OCI-LY7 (cell line): ENCODE data around the gene C19orf73. TPM values are rescaled to one million over a fixed set of nuclear protein-coding genes. Genes with fewer than 3 reads are reported as not detected.
A peak's percentile ranks its signal among the peaks of the same experiment; 100 is the strongest.

Experiments
- Bru-seq: library from RNA; stranded (reverse); fragments of 400-500 nt; gene quantifications from one replicate; lab custom pipeline; 2021; lab: Mats Ljungman, UMichigan
- BruChase-seq, 2 experiments: library from RNA; stranded (reverse); fragments of 400-500 nt; gene quantifications; one replicate each; lab custom pipeline; 2021; lab: Mats Ljungman, UMichigan
- BruUV-seq: library from RNA; stranded (reverse); fragments of 400-500 nt; replicated peaks from 2 replicates; lab custom pipeline; 2021; lab: Mats Ljungman, UMichigan
- CTCF ChIA-PET: fragments of 300-600 bp; sonication (Branson Sonifier 250); formaldehyde crosslinking; loops from one replicate; lab custom pipeline; 2022; ENCODE audit warnings: antibody characterized with exemption; ENCODE audit not compliant: unreplicated experiment; lab: Charles Lee
- POLR2A ChIA-PET: fragments of 300-600 bp; sonication (Branson Sonifier 250); formaldehyde crosslinking; loops from one replicate; lab custom pipeline; 2022; ENCODE audit warnings: antibody characterized with exemption; lab: Charles Lee
- DNase-seq: peaks from one replicate; pipeline ENCODE4 v3.0.0-alpha.2; 2015; ENCODE audit warnings: low spot score
- H2AFZ ChIP-seq: fragments of 200-600 bp; sonication (generic), shearing (Covaris generic); 2 replicates; pipeline ENCODE4 v1.6.1; 2014; ENCODE audit warnings: mild to moderate bottlenecking, antibody characterized with exemption, low read length, moderate library complexity
- H3K27ac ChIP-seq: fragments of 200-600 bp; sonication (generic); 2 replicates; pipeline ENCODE4 v1.5.1; 2014; ENCODE audit warnings: mixed run types, low read depth, mild to moderate bottlenecking, moderate library complexity, low read length, inconsistent platforms; ENCODE audit not compliant: poor library complexity, severe bottlenecking
- H3K36me3 ChIP-seq: fragments of 200-600 bp; sonication (generic); 2 replicates; pipeline ENCODE4 v1.6.1; 2014; ENCODE audit warnings: mild to moderate bottlenecking, antibody characterized with exemption, low read length, moderate library complexity, mixed read lengths; ENCODE audit not compliant: insufficient read depth
- H3K4me1 ChIP-seq: fragments of 200-600 bp; sonication (generic); 2 replicates; pipeline ENCODE4 v1.5.1; 2014; ENCODE audit warnings: mild to moderate bottlenecking, low read length; ENCODE audit not compliant: insufficient read depth, poor library complexity, severe bottlenecking
- H3K4me2 ChIP-seq: fragments of 200-600 bp; sonication (generic); 2 replicates; pipeline ENCODE4 v1.6.1; 2014; ENCODE audit warnings: mild to moderate bottlenecking, low read length
- H3K4me3 ChIP-seq: fragments of 200-600 bp; sonication (generic); 2 replicates; pipeline ENCODE4 v1.5.1; 2014; ENCODE audit warnings: mild to moderate bottlenecking, low read depth, low read length; ENCODE audit not compliant: poor library complexity, severe bottlenecking
- H3K79me2 ChIP-seq: fragments of 200-600 bp; sonication (generic); 2 replicates; pipeline ENCODE4 v1.6.1; 2016; ENCODE audit warnings: low read depth, mild to moderate bottlenecking, low read length, moderate library complexity, mixed read lengths; ENCODE audit not compliant: insufficient read depth
- H3K9me2 ChIP-seq: fragments of 200-600 bp; sonication (generic); 2 replicates; pipeline ENCODE4 v1.6.1; 2016; ENCODE audit warnings: mild to moderate bottlenecking, low read length, mixed read lengths; ENCODE audit not compliant: insufficient read depth
- H3K9me3 ChIP-seq: fragments of 200-600 bp; sonication (generic); 2 replicates; pipeline ENCODE4 v1.6.1; 2014; ENCODE audit warnings: mild to moderate bottlenecking, mixed run types, low read length, mixed read lengths
- H4K20me1 ChIP-seq: fragments of 200-600 bp; sonication (generic); 2 replicates; pipeline ENCODE4 v1.6.1; 2014; ENCODE audit warnings: mild to moderate bottlenecking, antibody characterized with exemption, low read length, moderate library complexity, mixed read lengths; ENCODE audit not compliant: insufficient read depth
- EZH2phosphoT487 ChIP-seq: fragments of 200-600 bp; sonication (generic); IDR thresholded peaks from 2 replicates; pipeline ENCODE4 v1.6.1; 2018; ENCODE audit warnings: low read depth, borderline replicate concordance, mild to moderate bottlenecking, mixed run types, antibody characterized with exemption, low read length, moderate library complexity, mixed read lengths
- intact Hi-C: fragments of 100-400 bp; cut with micrococcal nuclease; formaldehyde crosslinking; loops from one replicate; pipeline ENCODE4 v1.10.0; 2022; ENCODE audit not compliant: unreplicated experiment
- long read RNA-seq: library from polyadenylated mRNA; stranded (forward); transcript quantifications from one replicate; pipeline ENCODE4 v2.0.0, GENCODE V29; 2022
- total RNA-seq, 2 experiments: library from RNA; depleted of rRNA in 1 of 2; stranded (reverse); fragments of >200 nt in 1 of 2; shearing (Covaris generic) in 1 of 2; gene quantifications; 2 replicates each; pipeline ENCODE4 v1.2.3, GENCODE V29; 2014 to 2022
- TF ChIP-seq, protein P1 (sequence below): fragments of 200-600 bp; sonication (generic); conservative IDR thresholded peaks from 2 replicates; pipeline ENCODE4 v1.5.1; 2014; ENCODE audit warnings: mild to moderate bottlenecking, antibody characterized with exemption, low read length, moderate library complexity, mixed read lengths

Gene C19orf73
- total RNA-seq (2014; rRNA removed; shearing (Covaris generic)) = 5.9 and 8.3 TPM in 2 replicates
- 2.5 and 4.4 TPM in 2 replicates for total RNA-seq (2022)
- percentile 42 among the genes with signal in this experiment for Bru-seq, nascent RNA
- BruChase-seq, experiment 1, labeled RNA remaining after a 6-hour chase = percentile 39 among the genes with signal in this experiment
- BruChase-seq, experiment 2, labeled RNA remaining after a 2-hour chase = percentile 37 among the genes with signal in this experiment
- long read RNA-seq, partial matches to known transcripts = 0 of 3 reads
- long read RNA-seq, other reads (novel, unspliced or antisense) = 0 of 3 reads

GRCh38 chr19:49118565-49119410, at the start of gene C19orf73:
Gene C19orf73 (minus strand): TSS chr19:49119143. CDS start chr19:49119022, 121 bp downstream.
- ChIA-PET CTCF (interaction anchor here (0.5 kb wide), 1 partner anchor 9 kb away, joined by 4 read pairs; no protein-coding TSS in a partner anchor), POLR2A (no interaction called here)
- DNase-seq = peak; percentile 95
- Histone ChIP-seq H3K79me2 (no peaks in the 10 kb centered on the region), H3K36me3 (no peaks in the 10 kb centered on the region), H3K4me3 (peak within 1 kb of the TSS; percentile 79), H3K27ac (peak within 1 kb of the TSS; percentile 63), H4K20me1 (no peaks in the 10 kb centered on the region), H3K9me2 (no peaks in the 10 kb centered on the region), H3K9me3 (no peaks in the 10 kb centered on the region), H2AFZ (peak within 1 kb of the TSS; percentile 82), H3K4me2 (peak within 1 kb of the TSS; percentile 93), H3K4me1 (peaks cover 26% of the 10 kb centered on the region)
- TF ChIP-seq, protein P1, sequence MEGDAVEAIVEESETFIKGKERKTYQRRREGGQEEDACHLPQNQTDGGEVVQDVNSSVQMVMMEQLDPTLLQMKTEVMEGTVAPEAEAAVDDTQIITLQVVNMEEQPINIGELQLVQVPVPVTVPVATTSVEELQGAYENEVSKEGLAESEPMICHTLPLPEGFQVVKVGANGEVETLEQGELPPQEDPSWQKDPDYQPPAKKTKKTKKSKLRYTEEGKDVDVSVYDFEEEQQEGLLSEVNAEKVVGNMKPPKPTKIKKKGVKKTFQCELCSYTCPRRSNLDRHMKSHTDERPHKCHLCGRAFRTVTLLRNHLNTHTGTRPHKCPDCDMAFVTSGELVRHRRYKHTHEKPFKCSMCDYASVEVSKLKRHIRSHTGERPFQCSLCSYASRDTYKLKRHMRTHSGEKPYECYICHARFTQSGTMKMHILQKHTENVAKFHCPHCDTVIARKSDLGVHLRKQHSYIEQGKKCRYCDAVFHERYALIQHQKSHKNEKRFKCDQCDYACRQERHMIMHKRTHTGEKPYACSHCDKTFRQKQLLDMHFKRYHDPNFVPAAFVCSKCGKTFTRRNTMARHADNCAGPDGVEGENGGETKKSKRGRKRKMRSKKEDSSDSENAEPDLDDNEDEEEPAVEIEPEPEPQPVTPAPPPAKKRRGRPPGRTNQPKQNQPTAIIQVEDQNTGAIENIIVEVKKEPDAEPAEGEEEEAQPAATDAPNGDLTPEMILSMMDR = 0 out of 2 replicates have a peak, but pooled peaks have one; percentile 7
- TF ChIP-seq EZH2phosphoT487 = no peak
- BruUV-seq = no TSS peak
- intact Hi-C loops = loop anchor here (5.0 kb wide), 1 partner anchor 89 kb away; no protein-coding TSS in a partner anchor

DNA sequence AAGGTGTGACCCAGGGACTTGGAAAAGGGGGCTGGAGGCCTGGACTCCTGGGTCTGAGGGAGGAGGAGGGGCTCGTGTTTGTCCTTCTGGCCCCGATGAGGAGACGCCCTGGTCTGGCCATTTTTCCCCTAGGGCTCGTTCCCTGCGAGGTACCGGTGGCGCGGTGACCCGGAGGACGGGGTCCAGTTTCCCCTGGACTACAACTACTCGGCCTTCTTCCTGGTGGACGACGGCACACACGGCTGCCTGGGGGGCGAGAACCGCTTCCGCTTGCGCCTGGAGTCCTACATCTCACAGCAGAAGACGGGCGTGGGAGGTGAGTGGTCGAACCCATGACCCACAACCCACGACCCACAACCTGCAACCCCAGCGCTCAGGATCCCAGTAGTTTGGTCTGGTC, 49.5 kb upstream of the C19orf73 start:
- ChIA-PET CTCF (no interaction called here), POLR2A (no interaction called here)
- H3K4me2 ChIP-seq = no peak overlapping the region
- H3K4me1 ChIP-seq = no peaks in the 10 kb centered on the region
- H3K9me2 ChIP-seq = no peaks in the 10 kb centered on the region
- no peaks in the 10 kb centered on the region for H3K79me2 ChIP-seq
- no peak overlapping the region for H3K27ac ChIP-seq
- no peaks in the 10 kb centered on the region for H3K36me3 ChIP-seq
- no TSS peak for BruUV-seq
- no peak overlapping the region for H2AFZ ChIP-seq
- DNase-seq = no peak
- no peak overlapping the region for H3K4me3 ChIP-seq
- TF ChIP-seq, protein P1 = no peak
- no peak for TF ChIP-seq EZH2phosphoT487
- intact Hi-C loops = no loop called here
- no peaks in the 10 kb centered on the region for H4K20me1 ChIP-seq
- H3K9me3 ChIP-seq = no peaks in the 10 kb centered on the region
